Stomach (tissue), 9 donors: Measurements from ENCODE around the gene NELL1. TPM values are rescaled to one million over a fixed set of nuclear protein-coding genes. Genes with fewer than 3 reads are reported as not detected.

Experiments
- DNase-seq, 2 donors: peaks; one replicate each; pipeline versions ENCODE4 v3.0.0 to v3.0.0-alpha.2; 2013 to 2019
- H3K27ac ChIP-seq, 5 donors: fragments of 200-600 bp in 4 of 5; sonication (generic) in 4 of 5; one replicate each; pipeline ENCODE4 v1.5.1; 2013 to 2019; ENCODE audit warnings: mild to moderate bottlenecking in 1 of 5, moderate library complexity in 1 of 5
- H3K27me3 ChIP-seq, 3 donors: fragments of 200-600 bp; sonication (generic); one replicate each; pipeline ENCODE4 v1.5.1; 2017 to 2019; ENCODE audit warnings: mixed run types in 1 of 3
- H3K36me3 ChIP-seq, 4 donors: fragments of 200-600 bp; sonication (generic); 1 replicate in 3 of 4; 2 replicates in 1 of 4; pipeline ENCODE4 v1.5.1; 2016 to 2019
- H3K4me1 ChIP-seq, 4 donors: fragments of 200-600 bp; sonication (generic); one replicate each; pipeline ENCODE4 v1.5.1; 2016 to 2019
- H3K4me3 ChIP-seq, 4 donors: fragments of 200-600 bp; sonication (generic) in 3 of 4; one replicate each; pipeline ENCODE4 v1.5.1; 2016 to 2019; ENCODE audit warnings: mild to moderate bottlenecking in 1 of 4
- H3K9me3 ChIP-seq, 4 donors: fragments of 200-600 bp; sonication (generic); one replicate each; pipeline ENCODE4 v1.5.1; 2016 to 2019
- EP300 ChIP-seq: sonication (generic); formaldehyde crosslinking; IDR thresholded peaks from one replicate; pipeline ENCODE4 v1.6.1; 2017; ENCODE audit warnings: antibody characterized with exemption
- POLR2A ChIP-seq, 4 donors: fragments of 450-650 bp; IDR thresholded peaks; one replicate each; pipeline ENCODE4 v1.6.1; 2016; ENCODE audit warnings: antibody characterized with exemption in 4 of 4, control low read depth in 2 of 4, mild to moderate bottlenecking in 1 of 4, moderate library complexity in 1 of 4
- POLR2AphosphoS5 ChIP-seq, 3 donors: sonication (generic); formaldehyde crosslinking; IDR thresholded peaks; one replicate each; pipeline ENCODE4 v1.6.1; 2016; ENCODE audit warnings: antibody characterized with exemption in 3 of 3
- WGBS, 5 donors: extraction: QIAGEN DNeasy Blood & Tissue Kit in 3 of 5; methylation state at CpG; one replicate each; pipeline versions ENCODE4 v1.1.5 to v1.1.7; 2013 to 2018; 5-methylcytosine and 5-hydroxymethylcytosine counted together
- intact Hi-C: fragments of 100-400 bp; cut with DNase I; formaldehyde crosslinking; loops from one replicate; pipeline ENCODE4 v1.15.1; 2023; ENCODE audit warnings: low total_unique reads
- polyA plus RNA-seq, 3 donors: library from polyadenylated mRNA; stranded (reverse); fragments of 200-250 nt; gene quantifications; one replicate each; pipeline ENCODE4 v1.2.3, GENCODE V29; 2013
- total RNA-seq, 5 donors: library from RNA; depleted of rRNA; stranded (reverse); fragments of >200 nt; gene quantifications; one replicate each; pipeline versions ENCODE4 v1.1.0 to v1.2.3, GENCODE V29; 2014 to 2016
- TF ChIP-seq, protein P1 (sequence below), 7 experiments: fragments of 450-650 bp in 4 of 7; fragments of 200-600 bp in 3 of 7; sonication (generic) in 3 of 7; IDR thresholded peaks; one replicate each; pipeline ENCODE4 v1.5.1; 2016 to 2019; ENCODE audit warnings: antibody characterized with exemption in 7 of 7, control low read depth in 2 of 7, mild to moderate bottlenecking in 1 of 7
- donor health status: healthy with polysubstance abuse.
- donor health status: Bipolar disorder and iron deficiency.
- donor health status: healthy.

The NELL1 gene
- total and polyA plus RNA-seq, 8 donors = 0.05 to 15.4 (median 2.7) TPM; not detected in 5

DNA sequence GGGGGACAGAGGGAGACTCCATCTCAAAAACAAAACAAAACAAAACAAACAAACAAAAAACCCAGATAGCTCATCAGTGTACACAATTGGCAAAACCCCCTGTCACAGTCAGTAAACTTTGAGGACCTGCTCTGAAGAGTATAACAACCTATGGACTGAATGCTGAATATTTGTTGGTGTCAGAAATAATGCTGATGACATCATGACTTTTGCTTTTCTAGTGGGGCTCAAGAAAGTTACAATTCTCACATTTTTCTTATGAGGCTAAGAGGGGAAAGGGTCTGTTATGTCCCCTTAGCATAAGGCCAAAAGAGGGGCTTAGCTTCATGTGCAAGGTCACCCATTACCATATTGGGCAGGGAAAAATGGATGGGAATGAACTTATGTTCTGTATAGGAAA lies 207.4 kb downstream of the NELL1 start:
- TF ChIP-seq EP300 (no peak), POLR2AphosphoS5 (IDR thresholded peaks at IDR 0.05) (no peak), POLR2A (IDR thresholded peaks at IDR 0.05) (no peak)
- TF ChIP-seq, protein P1, sequence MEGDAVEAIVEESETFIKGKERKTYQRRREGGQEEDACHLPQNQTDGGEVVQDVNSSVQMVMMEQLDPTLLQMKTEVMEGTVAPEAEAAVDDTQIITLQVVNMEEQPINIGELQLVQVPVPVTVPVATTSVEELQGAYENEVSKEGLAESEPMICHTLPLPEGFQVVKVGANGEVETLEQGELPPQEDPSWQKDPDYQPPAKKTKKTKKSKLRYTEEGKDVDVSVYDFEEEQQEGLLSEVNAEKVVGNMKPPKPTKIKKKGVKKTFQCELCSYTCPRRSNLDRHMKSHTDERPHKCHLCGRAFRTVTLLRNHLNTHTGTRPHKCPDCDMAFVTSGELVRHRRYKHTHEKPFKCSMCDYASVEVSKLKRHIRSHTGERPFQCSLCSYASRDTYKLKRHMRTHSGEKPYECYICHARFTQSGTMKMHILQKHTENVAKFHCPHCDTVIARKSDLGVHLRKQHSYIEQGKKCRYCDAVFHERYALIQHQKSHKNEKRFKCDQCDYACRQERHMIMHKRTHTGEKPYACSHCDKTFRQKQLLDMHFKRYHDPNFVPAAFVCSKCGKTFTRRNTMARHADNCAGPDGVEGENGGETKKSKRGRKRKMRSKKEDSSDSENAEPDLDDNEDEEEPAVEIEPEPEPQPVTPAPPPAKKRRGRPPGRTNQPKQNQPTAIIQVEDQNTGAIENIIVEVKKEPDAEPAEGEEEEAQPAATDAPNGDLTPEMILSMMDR (IDR thresholded peaks at IDR 0.05) = no peak
- no peaks in the 10 kb centered on the region for H3K9me3 ChIP-seq
- no peak overlapping the region for H3K27ac ChIP-seq
- no peaks in the 10 kb centered on the region for H3K27me3 ChIP-seq
- no peak overlapping the region for H3K4me3 ChIP-seq
- no peaks in the 10 kb centered on the region for H3K36me3 ChIP-seq
- intact Hi-C loops = no loop called here
- DNase-seq = no peak
- H3K4me1 ChIP-seq = no peaks in the 10 kb centered on the region

DNA sequence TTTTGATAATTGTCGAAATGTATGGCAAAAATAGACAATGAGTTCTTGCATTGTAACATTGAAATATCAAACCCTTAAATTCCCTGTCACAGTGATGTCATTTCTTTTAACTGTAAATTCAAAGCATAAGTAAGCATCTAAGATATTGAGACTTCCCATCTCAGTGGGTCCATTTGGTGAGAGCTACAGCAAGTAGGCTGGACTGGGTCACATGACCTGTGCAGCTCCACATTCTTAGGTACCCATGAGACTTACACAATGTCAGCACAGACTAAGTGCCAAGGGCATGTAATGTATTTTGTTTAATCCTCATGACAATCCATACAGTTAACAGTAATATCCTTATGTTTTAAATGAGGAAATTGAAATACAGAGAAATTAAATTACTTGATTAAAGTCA lies 210.7 kb downstream of the NELL1 start:
- intact Hi-C loops = no loop called here
- Histone ChIP-seq H3K27me3 (no peaks in the 10 kb centered on the region), H3K9me3 (no peaks in the 10 kb centered on the region), H3K4me1 (no peaks in the 10 kb centered on the region), H3K27ac (no peak overlapping the region), H3K36me3 (no peaks in the 10 kb centered on the region), H3K4me3 (no peak overlapping the region)
- no peak for DNase-seq
- TF ChIP-seq EP300 = no peak
- TF ChIP-seq POLR2AphosphoS5 (IDR thresholded peaks at IDR 0.05) = no peak
- TF ChIP-seq, protein P1 (IDR thresholded peaks at IDR 0.05) = no peak
- no peak for TF ChIP-seq POLR2A (IDR thresholded peaks at IDR 0.05)
- WGBS, 5 donors = 45 to 91% (median 82%) methylated on average over 1 of the region's 1 CpG

DNA sequence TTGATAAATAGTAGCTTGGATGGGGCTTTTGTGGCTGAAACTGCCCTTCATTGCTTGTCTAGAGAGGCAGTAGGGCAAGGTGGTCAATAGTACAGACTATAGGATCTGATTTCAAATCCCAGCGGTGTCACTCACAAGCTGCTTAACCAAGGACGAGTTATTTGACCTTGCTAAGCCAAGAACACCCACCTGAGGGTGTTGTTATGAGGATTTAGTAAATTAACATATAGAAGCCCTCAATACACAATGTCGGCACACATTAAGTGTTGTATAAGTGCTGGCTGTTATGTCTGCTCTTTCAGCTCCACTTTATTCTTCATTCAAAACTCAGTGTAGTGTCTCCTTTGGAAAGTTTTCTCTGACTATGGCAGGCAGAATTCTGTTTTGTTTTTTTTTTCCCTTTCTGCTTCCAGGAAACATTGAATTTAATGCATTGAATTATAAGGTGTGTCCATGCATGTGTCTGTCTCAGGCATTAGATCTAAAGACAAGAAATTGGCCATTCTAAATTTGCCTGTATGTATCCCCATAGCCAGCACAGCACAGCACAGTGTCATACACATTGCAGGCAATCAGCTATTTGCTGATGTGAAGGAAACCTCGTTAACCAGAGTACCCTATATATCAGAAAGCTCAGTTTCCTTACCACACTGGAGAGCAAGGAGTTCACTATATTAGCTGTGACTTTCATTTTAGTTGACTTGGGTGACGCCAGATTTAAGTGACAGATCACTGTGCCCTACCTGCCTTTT lies 212.1 kb downstream of the NELL1 start:
- Histone ChIP-seq H3K27ac (no peak overlapping the region), H3K27me3 (no peaks in the 10 kb centered on the region), H3K36me3 (no peaks in the 10 kb centered on the region), H3K9me3 (no peaks in the 10 kb centered on the region), H3K4me3 (no peak overlapping the region), H3K4me1 (no peaks in the 10 kb centered on the region)
- DNase-seq = no peak
- WGBS, 5 donors = 40 to 57% (median 46%) methylated on average over 5 of the region's 5 CpGs
- no peak for TF ChIP-seq POLR2AphosphoS5 (IDR thresholded peaks at IDR 0.05)
- no peak for TF ChIP-seq EP300
- TF ChIP-seq POLR2A (IDR thresholded peaks at IDR 0.05) = no peak
- TF ChIP-seq, protein P1 (IDR thresholded peaks at IDR 0.05) = no peak
- intact Hi-C loops = no loop called here

DNA sequence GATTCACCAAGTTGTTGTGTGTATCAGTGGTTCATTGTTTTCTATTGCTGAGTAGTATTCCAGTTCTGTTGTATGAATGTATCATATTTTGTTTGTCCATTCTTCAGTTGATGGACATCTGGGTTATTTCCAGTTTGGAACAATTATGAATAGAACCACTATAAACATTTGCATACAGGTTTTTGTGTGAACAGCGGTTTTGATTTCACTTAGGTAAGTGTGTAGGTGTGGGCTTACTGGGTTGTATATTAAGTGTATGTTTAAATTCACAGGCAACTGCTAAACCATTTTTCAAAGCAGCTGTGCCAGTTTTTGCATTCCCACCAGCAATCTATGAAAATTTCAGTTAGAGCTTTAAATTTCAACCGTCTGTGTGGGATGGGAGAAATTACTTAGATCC lies 217.8 kb downstream of the NELL1 start:
- Histone ChIP-seq H3K36me3 (no peaks in the 10 kb centered on the region), H3K27ac (no peak overlapping the region), H3K4me1 (no peaks in the 10 kb centered on the region), H3K9me3 (no peaks in the 10 kb centered on the region), H3K27me3 (no peaks in the 10 kb centered on the region), H3K4me3 (no peak overlapping the region)
- TF ChIP-seq EP300 = no peak
- TF ChIP-seq, protein P1 (IDR thresholded peaks at IDR 0.05) = no peak
- no peak for TF ChIP-seq POLR2AphosphoS5 (IDR thresholded peaks at IDR 0.05)
- TF ChIP-seq POLR2A (IDR thresholded peaks at IDR 0.05) = no peak
- 78 to 91% (median 83%) methylated on average over 2 of the region's 2 CpGs for whole genome bisulfite sequencing, 5 donors
- intact Hi-C loops = no loop called here
- no peak for DNase-seq
